NCI-H748 (cell line): ENCODE measurements around the gene ADCY5.
A peak's percentile ranks its signal among the peaks of the same experiment; 100 is the strongest.

Experiments
- DNase-seq: peaks from one replicate; lab custom pipeline; 2025; ENCODE audit not compliant: unreplicated experiment; lab: John Stamatoyannopoulos, UW

The ADCY5 gene

GRCh38 chr3:123410149-123410515 lies 38.8 kb downstream of the ADCY5 start:
- no peak for DNase-seq

GRCh38 chr3:123409443-123410148 lies 39.3 kb downstream of the ADCY5 start:
- DNase-seq = peak; percentile 23

GRCh38 chr3:123406598-123406997 lies 42.3 kb downstream of the ADCY5 start:
- no peak for DNase-seq

GRCh38 chr3:123405936-123406510 lies 42.9 kb downstream of the ADCY5 start:
- DNase-seq = no peak

GRCh38 chr3:123405021-123405420 lies 43.9 kb downstream of the ADCY5 start:
- no peak for DNase-seq

GRCh38 chr3:123404391-123404790 lies 44.5 kb downstream of the ADCY5 start:
- no peak for DNase-seq

- no peak for DNase-seq
Measured at GRCh38 chr3:123401836-123402530, 46.9 kb downstream of the ADCY5 start.

GRCh38 chr3:123400169-123400568 lies 48.7 kb downstream of the ADCY5 start:
- no peak for DNase-seq

- no peak for DNase-seq
Measured at GRCh38 chr3:123399653-123400052, 49.2 kb downstream of the ADCY5 start.

GRCh38 chr3:123397921-123398785 lies 50.7 kb downstream of the ADCY5 start:
- no peak for DNase-seq

GRCh38 chr3:123397050-123397590 lies 51.8 kb downstream of the ADCY5 start:
- DNase-seq = no peak

GRCh38 chr3:123396171-123397049 lies 52.5 kb downstream of the ADCY5 start:
- no peak for DNase-seq

- no peak for DNase-seq
Measured at GRCh38 chr3:123395235-123395634, 53.7 kb downstream of the ADCY5 start.

- DNase-seq = no peak
Measured at GRCh38 chr3:123394391-123395020, 54.4 kb downstream of the ADCY5 start.

GRCh38 chr3:123392871-123393620 lies 55.8 kb downstream of the ADCY5 start:
- no peak for DNase-seq

- DNase-seq = no peak
Measured at GRCh38 chr3:123392368-123392767, 56.5 kb downstream of the ADCY5 start.

- DNase-seq = no peak
Measured at GRCh38 chr3:123390865-123391600, 57.9 kb downstream of the ADCY5 start.

GRCh38 chr3:123389628-123389918 lies 59.3 kb downstream of the ADCY5 start:
- DNase-seq = no peak
